Lung (tissue), 13 donors: ENCODE measurements around the gene ZNF219. TPM values are rescaled to one million over a fixed set of nuclear protein-coding genes. Genes with fewer than 3 reads are reported as not detected.

Source experiments
- ATAC-seq: fragments of 200-7000 bp; cut with Tn5 transposase; one replicate; pipeline ENCODE4 v1.9.1; 2020; ENCODE audit warnings: moderate number of reproducible peaks; ENCODE audit not compliant: insufficient read depth, low FRiP score
- DNase-seq, 3 donors: peaks; one replicate each; pipeline ENCODE4 v3.0.0-alpha.2; 2013 to 2017
- H3K27ac ChIP-seq, 2 donors: one replicate each; pipeline ENCODE4 v1.5.1; 2013; ENCODE audit warnings: mild to moderate bottlenecking in 2 of 2, moderate library complexity in 2 of 2, control low read depth in 1 of 2, inconsistent platforms in 1 of 2, low read depth in 1 of 2, low read length in 1 of 2
- H3K27me3 ChIP-seq, 3 donors: one replicate each; pipeline ENCODE4 v1.5.1; 2013; ENCODE audit warnings: low read length in 2 of 3; ENCODE audit not compliant: control insufficient read depth in 3 of 3, insufficient read depth in 3 of 3
- H3K36me3 ChIP-seq, 4 donors: one replicate each; pipeline ENCODE4 v1.5.1; 2013; ENCODE audit warnings: low read length in 4 of 4, mild to moderate bottlenecking in 1 of 4, moderate library complexity in 1 of 4; ENCODE audit not compliant: control insufficient read depth in 4 of 4, insufficient read depth in 4 of 4
- H3K4me1 ChIP-seq, 5 donors: one replicate each; pipeline ENCODE4 v1.5.1; 2013; ENCODE audit warnings: low read length in 5 of 5, mild to moderate bottlenecking in 2 of 5, moderate library complexity in 1 of 5; ENCODE audit not compliant: control insufficient read depth in 5 of 5, insufficient read depth in 5 of 5
- H3K4me3 ChIP-seq: one replicate; pipeline ENCODE4 v1.5.1; 2013; ENCODE audit warnings: mild to moderate bottlenecking, control low read depth, moderate library complexity
- H3K9ac ChIP-seq, 2 donors: one replicate each; pipeline ENCODE4 v1.5.1; 2013; ENCODE audit warnings: low read length in 2 of 2, control low read depth in 1 of 2; ENCODE audit not compliant: insufficient read depth in 1 of 2
- H3K9me3 ChIP-seq, 4 donors: one replicate each; pipeline ENCODE4 v1.5.1; 2013; ENCODE audit warnings: low read length in 3 of 4, mild to moderate bottlenecking in 1 of 4, moderate library complexity in 1 of 4; ENCODE audit not compliant: control insufficient read depth in 4 of 4, insufficient read depth in 3 of 4
- CTCF ChIP-seq: IDR thresholded peaks from 2 replicates; pipeline ENCODE4 v1.5.1; 2012; ENCODE audit warnings: mild to moderate bottlenecking; ENCODE audit errors: control extremely low read depth, extremely low read depth
- WGBS, 2 donors: extraction: QIAGEN DNeasy Blood & Tissue Kit; methylation state at CpG; one replicate each; pipeline ENCODE4 v1.1.7; 2013; 5-methylcytosine and 5-hydroxymethylcytosine counted together
- polyA plus RNA-seq, 2 donors: library from polyadenylated mRNA; stranded (reverse); fragments of 200-250 nt; gene quantifications; one replicate each; pipeline ENCODE4 v1.2.1, GENCODE V29; 2013
- small RNA-seq: library from RNA; depleted of rRNA; stranded (forward); fragments of <200 nt; gene quantifications from one replicate; pipeline ENCODE3, GENCODE V24; 2014; ENCODE audit warnings: low replicate concordance
- total RNA-seq, 2 donors: library from RNA; depleted of rRNA in 1 of 2; stranded (reverse); fragments of >200 nt in 1 of 2; gene quantifications; one replicate each; pipeline ENCODE4 v1.2.1, GENCODE V29; 2014 to 2021
- donor health status: control.
- donor health status: control.
- donor health status: Bipolar disorder and iron deficiency.
- donor health status: healthy.
- donor health status: DM: yes; HTN: yes; CAD: no.

Gene ZNF219
- total and polyA plus RNA-seq, 4 donors, result 8.0 to 48.5 (median 30.0) TPM

GRCh38 chr14:21040370-21040925, 58.0 kb downstream of the ZNF219 start:
- peaks cover 0 to 2% (median 0%) of the 10 kb centered on the region in 4 donors for H3K9me3 ChIP-seq
- ATAC-seq, result no peak
- H3K27ac ChIP-seq, result no peak overlapping the region
- no peaks in the 10 kb centered on the region for H3K27me3 ChIP-seq
- no peak overlapping the region for H3K4me3 ChIP-seq
- H3K36me3 ChIP-seq, result no peaks in the 10 kb centered on the region
- H3K9ac ChIP-seq, result no peak overlapping the region
- 77 to 83% methylated on average over 8 of the region's 8 CpGs for WGBS, 2 donors
- DNase-seq, result no peak
- peaks cover 12 to 26% (median 23%) of the 10 kb centered on the region in 5 donors for H3K4me1 ChIP-seq
- no peak for TF ChIP-seq CTCF

Small RNAs within 50 kb of the gene (small RNA-seq; reads per million reads assigned to genes)
- gene RNU6-252P, result not detected

Other genes with a start within 250 kb of the ZNF219 start
- gene RNASE3, start 207.3 kb downstream of the ZNF219 start, total RNA-seq, result under 1 TPM in 1 of 2 donors, not detected in 1; 0.31 TPM
- gene RNASE3, start 207.3 kb downstream of the ZNF219 start, polyA plus RNA-seq, result 1 to 10 TPM in 1 of 2 donors, under 1 TPM in 1; 0.79 to 2.5 TPM
- 1 to 10 TPM; 2.4 to 7.8 TPM for gene RNASE2, start 143.2 kb downstream of the ZNF219 start, total RNA-seq
- 10 to 100 TPM in 1 of 2 donors, 1 to 10 TPM in 1; 8.7 to 65.0 TPM for gene RNASE2, start 143.2 kb downstream of the ZNF219 start, polyA plus RNA-seq
- gene METTL17, start 108.7 kb downstream of the ZNF219 start, total RNA-seq, result 10 to 100 TPM; 53.8 to 59.6 TPM
- gene METTL17, start 108.7 kb downstream of the ZNF219 start, polyA plus RNA-seq, result 10 to 100 TPM; 51.2 to 67.1 TPM
- gene SLC39A2, start 99.4 kb downstream of the ZNF219 start, total RNA-seq, result not detected
- under 1 TPM; 0.02 to 0.08 TPM for gene SLC39A2, start 99.4 kb downstream of the ZNF219 start, polyA plus RNA-seq
- 100 to 1,000 TPM in 1 of 2 donors, 10 to 100 TPM in 1; 50.6 to 112 TPM for gene NDRG2, start 73.6 kb downstream of the ZNF219 start, total RNA-seq
- gene NDRG2, start 73.6 kb downstream of the ZNF219 start, polyA plus RNA-seq, result 10 to 100 TPM; 46.1 to 66.7 TPM
- gene TPPP2, start 68.4 kb downstream of the ZNF219 start, total RNA-seq, result under 1 TPM in 1 of 2 donors, not detected in 1; 0.65 TPM
- gene TPPP2, start 68.4 kb downstream of the ZNF219 start, polyA plus RNA-seq, result not detected
- not detected for gene RNASE13, start 63.8 kb downstream of the ZNF219 start, total RNA-seq
- gene RNASE13, start 63.8 kb downstream of the ZNF219 start, polyA plus RNA-seq, result not detected
- gene RNASE7, start 56.3 kb downstream of the ZNF219 start, total RNA-seq, result not detected
- gene RNASE7, start 56.3 kb downstream of the ZNF219 start, polyA plus RNA-seq, result under 1 TPM; 0.13 to 0.18 TPM
- not detected for gene RNASE8, start 40.8 kb downstream of the ZNF219 start, total RNA-seq
- gene RNASE8, start 40.8 kb downstream of the ZNF219 start, polyA plus RNA-seq, result not detected
- gene ARHGEF40, start 28.4 kb downstream of the ZNF219 start, total RNA-seq, result 10 to 100 TPM; 36.7 to 48.6 TPM
- 10 to 100 TPM; 13.1 to 17.8 TPM for gene ARHGEF40, start 28.4 kb downstream of the ZNF219 start, polyA plus RNA-seq
- gene TMEM253, start 2.4 kb upstream of the ZNF219 start, total RNA-seq, result under 1 TPM; 0.20 to 0.52 TPM
- under 1 TPM; 0.24 to 0.43 TPM for gene TMEM253, start 2.4 kb upstream of the ZNF219 start, polyA plus RNA-seq
- not detected for gene OR5AU1, start 57.4 kb upstream of the ZNF219 start, total RNA-seq
- not detected for gene OR5AU1, start 57.4 kb upstream of the ZNF219 start, polyA plus RNA-seq
- 100 to 1,000 TPM; 302 to 508 TPM for gene HNRNPC, start 170.8 kb upstream of the ZNF219 start, total RNA-seq
- 100 to 1,000 TPM; 576 to 589 TPM for gene HNRNPC, start 170.8 kb upstream of the ZNF219 start, polyA plus RNA-seq
- gene RPGRIP1, start 181.4 kb upstream of the ZNF219 start, total RNA-seq, result under 1 TPM; 0.43 to 0.65 TPM
- gene RPGRIP1, start 181.4 kb upstream of the ZNF219 start, polyA plus RNA-seq, result under 1 TPM; 0.33 to 0.58 TPM